ENCODE measurements around the gene ANKRD33.

- no peak for TF ChIP-seq CTCF (IDR thresholded peaks at IDR 0.05)
- TF ChIP-seq POLR2A (IDR thresholded peaks at IDR 0.05) = no peak
These were observed 3.8 kb upstream of the ANKRD33 start for GRCh38 chr12:51883998-51884675.

Data from thyroid gland (tissue), 4 donors.